SK-N-SH (cell line): Measurements from ENCODE around the gene DSCAM. TPM values are rescaled to one million over a fixed set of nuclear protein-coding genes. Genes with fewer than 3 reads are reported as not detected.

Experiments
- CTCF ChIA-PET: fragments of 300-600, 350-600 bp; formaldehyde crosslinking; extraction: SDS; loops from one replicate; lab custom pipeline; 2021; lab: Yijun Ruan, JAX
- POLR2A ChIA-PET: fragments of 350-600 bp; sonication (Branson Sonifier 250); formaldehyde crosslinking; extraction: SDS; loops from one replicate; lab custom pipeline; 2020; ENCODE audit warnings: antibody characterized with exemption, inconsistent platforms; lab: Yijun Ruan, JAX
- DNase-seq: peaks from one replicate; pipeline ENCODE4 v3.0.0; 2012
- H2AFZ ChIP-seq: fragments of 200-600 bp; sonication (generic); 2 replicates; pipeline ENCODE4 v1.8.1; 2016; ENCODE audit warnings: antibody characterized with exemption, mild to moderate bottlenecking, low read depth
- H3F3A ChIP-seq: fragments of 200-600 bp; sonication (generic); replicated peaks from 2 replicates; pipeline ENCODE3; 2016; ENCODE audit warnings: antibody characterized with exemption, mild to moderate bottlenecking; ENCODE audit not compliant: insufficient read depth
- H3K27ac ChIP-seq, 2 experiments: fragments of 200-500 bp in 1 of 2; fragments of 200-600 bp in 1 of 2; sonication (Bioruptor generic) in 1 of 2; sonication (generic), shearing (Covaris generic) in 1 of 2; 2 replicates each; pipeline versions ENCODE4 v1.5.1 to v1.6.1; 2014 to 2016; ENCODE audit warnings: low read depth in 2 of 2, inconsistent platforms in 1 of 2, low read length in 1 of 2, mild to moderate bottlenecking in 1 of 2, mixed read lengths in 1 of 2
- H3K27me3 ChIP-seq: fragments of 200-600 bp; sonication (generic), shearing (Covaris generic); 2 replicates; pipeline ENCODE4 v1.6.1; 2016; ENCODE audit warnings: mixed run types; ENCODE audit not compliant: insufficient read depth
- H3K36me3 ChIP-seq, 2 experiments: fragments of 200-500 bp in 1 of 2; fragments of 200-600 bp in 1 of 2; sonication (Bioruptor generic) in 1 of 2; sonication (generic) in 1 of 2; replicated peaks in 1 of 2; 2 replicates each; pipeline versions ENCODE3 to v1.5.1; 2014 to 2016; ENCODE audit warnings: low read length in 1 of 2, mild to moderate bottlenecking in 1 of 2; ENCODE audit not compliant: insufficient read depth in 2 of 2, control insufficient read depth in 1 of 2
- H3K4me1 ChIP-seq, 2 experiments: fragments of 200-500 bp in 1 of 2; fragments of 200-600 bp in 1 of 2; sonication (Bioruptor generic) in 1 of 2; sonication (generic), shearing (Covaris generic) in 1 of 2; 2 replicates each; pipeline versions ENCODE4 v1.5.1 to v1.6.1; 2014 to 2016; ENCODE audit warnings: low read depth in 1 of 2, low read length in 1 of 2, mixed run types in 1 of 2; ENCODE audit not compliant: insufficient read depth in 2 of 2, control insufficient read depth in 1 of 2
- H3K4me2 ChIP-seq: fragments of 200-600 bp; sonication (generic), shearing (Covaris generic); 2 replicates; pipeline ENCODE4 v1.6.1; 2017; ENCODE audit warnings: mixed run types
- H3K4me3 ChIP-seq, 2 experiments: fragments of 200-500 bp in 1 of 2; fragments of 200-600 bp in 1 of 2; sonication (Bioruptor generic) in 1 of 2; sonication (generic), shearing (Covaris generic) in 1 of 2; 2 replicates each; pipeline versions ENCODE4 v1.5.1 to v1.8.1; 2014 to 2016; ENCODE audit warnings: low read depth in 2 of 2, inconsistent platforms in 1 of 2, low read length in 1 of 2, mild to moderate bottlenecking in 1 of 2, mixed read lengths in 1 of 2, moderate library complexity in 1 of 2
- H3K79me2 ChIP-seq: fragments of 200-600 bp; sonication (generic); 2 replicates; pipeline ENCODE4 v1.8.1; 2017; ENCODE audit warnings: mild to moderate bottlenecking; ENCODE audit not compliant: insufficient read depth
- H3K9ac ChIP-seq: fragments of 200-600 bp; sonication (generic); 2 replicates; pipeline ENCODE4 v1.6.1; 2017; ENCODE audit warnings: mixed run types
- H3K9me2 ChIP-seq: fragments of 200-600 bp; sonication (generic); 2 replicates; pipeline ENCODE4 v1.6.1; 2017; ENCODE audit warnings: mixed run types
- H3K9me3 ChIP-seq: fragments of 200-600 bp; sonication (generic); 2 replicates; pipeline ENCODE4 v1.6.1; 2017; ENCODE audit warnings: mixed run types, mild to moderate bottlenecking, moderate library complexity
- H4K20me1 ChIP-seq: fragments of 200-600 bp; sonication (generic); 2 replicates; pipeline ENCODE4 v1.6.1; 2017; ENCODE audit warnings: mild to moderate bottlenecking, mixed run types; ENCODE audit not compliant: insufficient read depth
- EP300 ChIP-seq, 2 experiments: IDR thresholded peaks; 2 replicates each; pipeline versions ENCODE4 v1.4.0 to v1.6.1; 2012; ENCODE audit warnings: borderline replicate concordance in 1 of 2, low read depth in 1 of 2, low read length in 1 of 2
- EZH2phosphoT487 ChIP-seq: fragments of 200-600 bp; sonication (generic); IDR thresholded peaks from 2 replicates; pipeline ENCODE4 v1.6.1; 2017; ENCODE audit warnings: low read depth, mixed run types, mild to moderate bottlenecking, antibody characterized with exemption, moderate library complexity, borderline replicate concordance
- FOSL2 ChIP-seq: IDR thresholded peaks from 2 replicates; pipeline ENCODE4 v1.4.0; 2012; ENCODE audit warnings: low read depth, mild to moderate bottlenecking, moderate library complexity, borderline replicate concordance
- POLR2AphosphoS5 ChIP-seq: IDR thresholded peaks from 2 replicates; pipeline ENCODE4 v1.6.1; 2012; ENCODE audit warnings: low read depth, low read length
- RCOR1 ChIP-seq: fragments of 150-350 bp; IDR thresholded peaks from 2 replicates; pipeline ENCODE4 v1.6.1; 2017; ENCODE audit warnings: antibody characterized with exemption, low read length
- RFX5 ChIP-seq: IDR thresholded peaks from 2 replicates; pipeline ENCODE4 v1.6.1; 2012; ENCODE audit warnings: mild to moderate bottlenecking, improper control_type of control experiment, low read length
- SIN3A ChIP-seq: IDR thresholded peaks from 2 replicates; pipeline ENCODE4 v1.6.1; 2012; ENCODE audit warnings: low read depth, mild to moderate bottlenecking, low read length, moderate library complexity, borderline replicate concordance
- WGBS: methylation state at CpG from one replicate; pipeline ENCODE4 v1.1.6; 2017; ENCODE audit warnings: low lambda C conversion rate; 5-methylcytosine and 5-hydroxymethylcytosine counted together
- polyA plus RNA-seq, 3 experiments: library from polyadenylated mRNA; depleted of rRNA; stranded (reverse); fragments of >200 nt; gene quantifications; 2 replicates each; pipeline ENCODE4 v1.2.3, GENCODE V29; 2012
- TF ChIP-seq, protein P1 (sequence below): IDR thresholded peaks from 2 replicates; pipeline ENCODE4 v1.6.1; 2012; ENCODE audit warnings: mild to moderate bottlenecking, low read depth, low read length, moderate library complexity
- TF ChIP-seq, protein P2 (sequence below): fragments of 200-600 bp; sonication (generic); IDR thresholded peaks from 2 replicates; pipeline ENCODE4 v1.6.1; 2017; ENCODE audit warnings: antibody characterized with exemption, mild to moderate bottlenecking, moderate library complexity

The DSCAM gene
- polyA plus RNA-seq, 1 of the 3 experiments (the other 2 are of a cell fraction): not detected

DNA sequence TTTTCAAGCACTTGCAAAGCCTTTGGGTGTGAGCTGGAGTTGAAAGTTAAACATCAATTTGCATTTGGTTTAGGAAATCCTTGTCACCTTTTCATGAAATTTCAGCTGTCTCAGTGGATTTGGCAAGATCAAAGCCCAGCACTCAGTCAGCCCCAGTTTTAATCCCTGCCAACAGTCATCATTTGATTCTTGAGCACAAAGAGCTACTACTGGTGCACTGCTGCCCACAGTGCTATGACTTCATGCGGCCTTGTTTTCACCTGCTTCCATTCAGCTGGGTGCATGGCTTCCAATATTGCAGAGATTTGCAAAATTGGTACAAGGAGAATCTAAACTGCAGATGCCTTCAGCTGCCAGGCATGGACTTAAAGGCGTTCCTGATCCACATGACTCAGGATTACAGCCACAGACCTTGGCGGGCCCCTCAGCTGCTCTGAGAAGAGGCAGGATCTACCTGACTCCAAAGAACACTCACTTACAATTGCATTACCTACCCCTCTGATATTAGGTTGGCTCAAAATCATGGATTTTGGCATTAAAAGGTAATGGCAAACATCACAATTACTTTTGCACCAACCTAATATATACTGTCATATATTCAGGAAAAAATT, 259.1 kb downstream of the DSCAM start (continued):
- TF ChIP-seq, protein P1, sequence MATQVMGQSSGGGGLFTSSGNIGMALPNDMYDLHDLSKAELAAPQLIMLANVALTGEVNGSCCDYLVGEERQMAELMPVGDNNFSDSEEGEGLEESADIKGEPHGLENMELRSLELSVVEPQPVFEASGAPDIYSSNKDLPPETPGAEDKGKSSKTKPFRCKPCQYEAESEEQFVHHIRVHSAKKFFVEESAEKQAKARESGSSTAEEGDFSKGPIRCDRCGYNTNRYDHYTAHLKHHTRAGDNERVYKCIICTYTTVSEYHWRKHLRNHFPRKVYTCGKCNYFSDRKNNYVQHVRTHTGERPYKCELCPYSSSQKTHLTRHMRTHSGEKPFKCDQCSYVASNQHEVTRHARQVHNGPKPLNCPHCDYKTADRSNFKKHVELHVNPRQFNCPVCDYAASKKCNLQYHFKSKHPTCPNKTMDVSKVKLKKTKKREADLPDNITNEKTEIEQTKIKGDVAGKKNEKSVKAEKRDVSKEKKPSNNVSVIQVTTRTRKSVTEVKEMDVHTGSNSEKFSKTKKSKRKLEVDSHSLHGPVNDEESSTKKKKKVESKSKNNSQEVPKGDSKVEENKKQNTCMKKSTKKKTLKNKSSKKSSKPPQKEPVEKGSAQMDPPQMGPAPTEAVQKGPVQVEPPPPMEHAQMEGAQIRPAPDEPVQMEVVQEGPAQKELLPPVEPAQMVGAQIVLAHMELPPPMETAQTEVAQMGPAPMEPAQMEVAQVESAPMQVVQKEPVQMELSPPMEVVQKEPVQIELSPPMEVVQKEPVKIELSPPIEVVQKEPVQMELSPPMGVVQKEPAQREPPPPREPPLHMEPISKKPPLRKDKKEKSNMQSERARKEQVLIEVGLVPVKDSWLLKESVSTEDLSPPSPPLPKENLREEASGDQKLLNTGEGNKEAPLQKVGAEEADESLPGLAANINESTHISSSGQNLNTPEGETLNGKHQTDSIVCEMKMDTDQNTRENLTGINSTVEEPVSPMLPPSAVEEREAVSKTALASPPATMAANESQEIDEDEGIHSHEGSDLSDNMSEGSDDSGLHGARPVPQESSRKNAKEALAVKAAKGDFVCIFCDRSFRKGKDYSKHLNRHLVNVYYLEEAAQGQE: no peak
- TF ChIP-seq EZH2phosphoT487 (no peak), FOSL2 (no peak)

DNA sequence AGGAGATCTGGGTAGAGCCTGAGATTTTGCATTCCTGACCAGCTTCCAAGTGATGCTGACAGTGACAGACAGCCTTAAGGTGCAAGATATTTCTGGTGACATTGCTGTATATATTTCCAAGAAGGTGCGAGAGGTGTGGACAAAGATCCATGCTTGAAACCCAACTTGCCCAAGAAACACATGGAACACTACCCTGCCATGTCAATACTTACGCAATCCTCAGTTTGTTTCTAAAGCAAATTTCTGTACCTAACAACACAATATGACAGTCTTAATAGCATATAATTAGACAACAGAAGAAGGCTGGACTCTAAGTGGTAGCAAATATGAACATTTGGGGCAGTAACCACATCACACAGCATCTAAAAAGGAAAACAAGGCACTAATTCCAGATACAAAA, 260.4 kb downstream of the DSCAM start:
- Histone ChIP-seq H2AFZ (no peak overlapping the region), H3K9ac (no peak overlapping the region), H3F3A (no peaks in the 10 kb centered on the region), H3K4me1 (no peaks in the 10 kb centered on the region), H3K9me3 (no peaks in the 10 kb centered on the region), H4K20me1 (no peaks in the 10 kb centered on the region), H3K4me2 (no peak overlapping the region), H3K36me3 (no peaks in the 10 kb centered on the region), H3K79me2 (no peaks in the 10 kb centered on the region), H3K27me3 (no peaks in the 10 kb centered on the region), H3K4me3 (no peak overlapping the region), H3K9me2 (no peaks in the 10 kb centered on the region)
- WGBS: 81% methylated on average over 1 of the region's 2 CpGs
- no peak for DNase-seq
- POLR2A ChIA-PET: no interaction called here
- CTCF ChIA-PET: no interaction called here
- TF ChIP-seq RFX5 (no peak), RCOR1 (no peak), FOSL2 (no peak), SIN3A (no peak), POLR2AphosphoS5 (no peak), EP300 (IDR thresholded peaks at IDR 0.05; ENCODE audit: borderline replicate concordance in 1 of 2, low read depth in 1 of 2, low read length in 1 of 2) (no peak)
- TF ChIP-seq, protein P2, sequence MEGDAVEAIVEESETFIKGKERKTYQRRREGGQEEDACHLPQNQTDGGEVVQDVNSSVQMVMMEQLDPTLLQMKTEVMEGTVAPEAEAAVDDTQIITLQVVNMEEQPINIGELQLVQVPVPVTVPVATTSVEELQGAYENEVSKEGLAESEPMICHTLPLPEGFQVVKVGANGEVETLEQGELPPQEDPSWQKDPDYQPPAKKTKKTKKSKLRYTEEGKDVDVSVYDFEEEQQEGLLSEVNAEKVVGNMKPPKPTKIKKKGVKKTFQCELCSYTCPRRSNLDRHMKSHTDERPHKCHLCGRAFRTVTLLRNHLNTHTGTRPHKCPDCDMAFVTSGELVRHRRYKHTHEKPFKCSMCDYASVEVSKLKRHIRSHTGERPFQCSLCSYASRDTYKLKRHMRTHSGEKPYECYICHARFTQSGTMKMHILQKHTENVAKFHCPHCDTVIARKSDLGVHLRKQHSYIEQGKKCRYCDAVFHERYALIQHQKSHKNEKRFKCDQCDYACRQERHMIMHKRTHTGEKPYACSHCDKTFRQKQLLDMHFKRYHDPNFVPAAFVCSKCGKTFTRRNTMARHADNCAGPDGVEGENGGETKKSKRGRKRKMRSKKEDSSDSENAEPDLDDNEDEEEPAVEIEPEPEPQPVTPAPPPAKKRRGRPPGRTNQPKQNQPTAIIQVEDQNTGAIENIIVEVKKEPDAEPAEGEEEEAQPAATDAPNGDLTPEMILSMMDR: no peak
- TF ChIP-seq, all 33 proteins: peak for 0
- no peak overlapping the region for H3K27ac ChIP-seq
